ENCODE data around the gene GPC6.

The GPC6 gene

DNA sequence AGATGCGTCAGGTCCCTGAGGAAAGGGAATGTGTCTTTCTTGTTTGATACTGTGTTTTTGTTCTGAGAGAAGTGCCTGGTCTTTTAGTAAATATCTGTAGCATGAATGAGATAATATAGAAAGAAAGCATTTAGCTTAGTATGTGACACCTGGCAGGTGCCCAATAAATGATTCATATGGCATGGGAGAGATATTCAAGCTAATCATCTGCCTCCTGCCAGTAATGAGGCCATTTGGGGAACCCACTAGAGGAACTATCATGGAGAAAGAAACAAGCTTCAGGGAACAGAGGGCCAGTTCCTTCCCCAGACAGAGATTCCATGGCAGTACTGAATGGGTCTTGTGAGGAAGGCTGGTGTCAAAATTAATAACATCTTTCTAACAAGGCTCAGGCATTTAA, 648.9 kb downstream of the GPC6 start:
- no peaks in the 10 kb centered on the region for H3K9me3 ChIP-seq (ENCODE audit: control insufficient read depth, insufficient read depth, low read depth, low read length)
- CTCF ChIA-PET, result interaction anchor here (0.6 kb wide), 1 partner anchor 97 kb away, joined by 3 read pairs; no protein-coding TSS in a partner anchor
- TF ChIP-seq, protein P1, sequence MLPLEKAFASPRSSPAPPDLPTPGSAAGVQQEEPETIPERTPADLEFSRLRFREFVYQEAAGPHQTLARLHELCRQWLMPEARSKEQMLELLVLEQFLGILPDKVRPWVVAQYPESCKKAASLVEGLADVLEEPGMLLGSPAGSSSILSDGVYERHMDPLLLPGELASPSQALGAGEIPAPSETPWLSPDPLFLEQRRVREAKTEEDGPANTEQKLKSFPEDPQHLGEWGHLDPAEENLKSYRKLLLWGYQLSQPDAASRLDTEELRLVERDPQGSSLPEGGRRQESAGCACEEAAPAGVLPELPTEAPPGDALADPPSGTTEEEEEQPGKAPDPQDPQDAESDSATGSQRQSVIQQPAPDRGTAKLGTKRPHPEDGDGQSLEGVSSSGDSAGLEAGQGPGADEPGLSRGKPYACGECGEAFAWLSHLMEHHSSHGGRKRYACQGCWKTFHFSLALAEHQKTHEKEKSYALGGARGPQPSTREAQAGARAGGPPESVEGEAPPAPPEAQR (tag by site-specific recombination; IDR thresholded peaks at IDR 0.05), result no peak
- TF ChIP-seq ZNF266 (tag by site-specific recombination; IDR thresholded peaks at IDR 0.05; ENCODE audit: low read depth), result no peak
- TF ChIP-seq GFI1B (tag by site-specific recombination; IDR thresholded peaks at IDR 0.05), result no peak
- no peaks in the 10 kb centered on the region for H3K4me1 ChIP-seq (ENCODE audit: control insufficient read depth, insufficient read depth, low read length)
- POLR2A ChIA-PET, result no interaction called here
- H3K27ac ChIP-seq (ENCODE audit: extremely low read depth, low read depth, low read length), result no peak overlapping the region
- no peak overlapping the region for H3K4me3 ChIP-seq (ENCODE audit: low read depth, low read length)
- H3K36me3 ChIP-seq (ENCODE audit: control insufficient read depth in 2 of 2, insufficient read depth in 1 of 2, low read length in 2 of 2), result no peaks in the 10 kb centered on the region

DNA sequence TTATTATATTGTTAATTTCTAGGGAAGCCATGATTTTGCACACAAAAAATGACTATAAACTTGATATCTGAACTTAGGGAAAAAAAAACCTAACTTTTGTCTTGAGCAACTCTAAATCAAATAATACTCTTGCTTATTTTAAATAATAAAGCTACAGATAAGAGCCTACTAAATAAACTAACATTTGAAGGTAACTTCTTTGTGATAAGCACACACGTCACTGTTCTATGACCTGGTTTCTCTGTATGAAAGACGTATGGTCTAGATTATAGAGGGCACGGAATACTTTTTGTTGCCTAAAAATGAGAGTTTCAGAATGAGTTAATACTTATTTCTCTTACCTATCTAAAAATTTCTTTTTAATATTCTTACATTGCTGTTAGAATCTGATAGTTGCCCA, 649.6 kb downstream of the GPC6 start:
- Histone ChIP-seq H3K36me3 (ENCODE audit: control insufficient read depth in 2 of 2, insufficient read depth in 1 of 2, low read length in 2 of 2) (no peaks in the 10 kb centered on the region), H3K9me3 (ENCODE audit: control insufficient read depth, insufficient read depth, low read depth, low read length) (no peaks in the 10 kb centered on the region), H3K4me1 (ENCODE audit: control insufficient read depth, insufficient read depth, low read length) (no peaks in the 10 kb centered on the region), H3K27ac (ENCODE audit: extremely low read depth, low read depth, low read length) (no peak overlapping the region), H3K4me3 (ENCODE audit: low read depth, low read length) (no peak overlapping the region)
- POLR2A ChIA-PET, result no interaction called here
- CTCF ChIA-PET, result interaction anchor here (0.6 kb wide), 1 partner anchor 98 kb away, joined by 3 read pairs; no protein-coding TSS in a partner anchor
- no peak for TF ChIP-seq MYNN (tag by site-specific recombination; IDR thresholded peaks at IDR 0.05; ENCODE audit: borderline replicate concordance)
- TF ChIP-seq, protein P2, sequence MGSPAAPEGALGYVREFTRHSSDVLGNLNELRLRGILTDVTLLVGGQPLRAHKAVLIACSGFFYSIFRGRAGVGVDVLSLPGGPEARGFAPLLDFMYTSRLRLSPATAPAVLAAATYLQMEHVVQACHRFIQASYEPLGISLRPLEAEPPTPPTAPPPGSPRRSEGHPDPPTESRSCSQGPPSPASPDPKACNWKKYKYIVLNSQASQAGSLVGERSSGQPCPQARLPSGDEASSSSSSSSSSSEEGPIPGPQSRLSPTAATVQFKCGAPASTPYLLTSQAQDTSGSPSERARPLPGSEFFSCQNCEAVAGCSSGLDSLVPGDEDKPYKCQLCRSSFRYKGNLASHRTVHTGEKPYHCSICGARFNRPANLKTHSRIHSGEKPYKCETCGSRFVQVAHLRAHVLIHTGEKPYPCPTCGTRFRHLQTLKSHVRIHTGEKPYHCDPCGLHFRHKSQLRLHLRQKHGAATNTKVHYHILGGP (tag by site-specific recombination; IDR thresholded peaks at IDR 0.05), result no peak
- TF ChIP-seq ZNF175 (tag by site-specific recombination; IDR thresholded peaks at IDR 0.05), result no peak
- TF ChIP-seq, protein P3, sequence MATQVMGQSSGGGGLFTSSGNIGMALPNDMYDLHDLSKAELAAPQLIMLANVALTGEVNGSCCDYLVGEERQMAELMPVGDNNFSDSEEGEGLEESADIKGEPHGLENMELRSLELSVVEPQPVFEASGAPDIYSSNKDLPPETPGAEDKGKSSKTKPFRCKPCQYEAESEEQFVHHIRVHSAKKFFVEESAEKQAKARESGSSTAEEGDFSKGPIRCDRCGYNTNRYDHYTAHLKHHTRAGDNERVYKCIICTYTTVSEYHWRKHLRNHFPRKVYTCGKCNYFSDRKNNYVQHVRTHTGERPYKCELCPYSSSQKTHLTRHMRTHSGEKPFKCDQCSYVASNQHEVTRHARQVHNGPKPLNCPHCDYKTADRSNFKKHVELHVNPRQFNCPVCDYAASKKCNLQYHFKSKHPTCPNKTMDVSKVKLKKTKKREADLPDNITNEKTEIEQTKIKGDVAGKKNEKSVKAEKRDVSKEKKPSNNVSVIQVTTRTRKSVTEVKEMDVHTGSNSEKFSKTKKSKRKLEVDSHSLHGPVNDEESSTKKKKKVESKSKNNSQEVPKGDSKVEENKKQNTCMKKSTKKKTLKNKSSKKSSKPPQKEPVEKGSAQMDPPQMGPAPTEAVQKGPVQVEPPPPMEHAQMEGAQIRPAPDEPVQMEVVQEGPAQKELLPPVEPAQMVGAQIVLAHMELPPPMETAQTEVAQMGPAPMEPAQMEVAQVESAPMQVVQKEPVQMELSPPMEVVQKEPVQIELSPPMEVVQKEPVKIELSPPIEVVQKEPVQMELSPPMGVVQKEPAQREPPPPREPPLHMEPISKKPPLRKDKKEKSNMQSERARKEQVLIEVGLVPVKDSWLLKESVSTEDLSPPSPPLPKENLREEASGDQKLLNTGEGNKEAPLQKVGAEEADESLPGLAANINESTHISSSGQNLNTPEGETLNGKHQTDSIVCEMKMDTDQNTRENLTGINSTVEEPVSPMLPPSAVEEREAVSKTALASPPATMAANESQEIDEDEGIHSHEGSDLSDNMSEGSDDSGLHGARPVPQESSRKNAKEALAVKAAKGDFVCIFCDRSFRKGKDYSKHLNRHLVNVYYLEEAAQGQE (tag by site-specific recombination; IDR thresholded peaks at IDR 0.05), result no peak
- no peak for TF ChIP-seq ZNF223 (tag by site-specific recombination; IDR thresholded peaks at IDR 0.05)
- TF ChIP-seq, protein P4, sequence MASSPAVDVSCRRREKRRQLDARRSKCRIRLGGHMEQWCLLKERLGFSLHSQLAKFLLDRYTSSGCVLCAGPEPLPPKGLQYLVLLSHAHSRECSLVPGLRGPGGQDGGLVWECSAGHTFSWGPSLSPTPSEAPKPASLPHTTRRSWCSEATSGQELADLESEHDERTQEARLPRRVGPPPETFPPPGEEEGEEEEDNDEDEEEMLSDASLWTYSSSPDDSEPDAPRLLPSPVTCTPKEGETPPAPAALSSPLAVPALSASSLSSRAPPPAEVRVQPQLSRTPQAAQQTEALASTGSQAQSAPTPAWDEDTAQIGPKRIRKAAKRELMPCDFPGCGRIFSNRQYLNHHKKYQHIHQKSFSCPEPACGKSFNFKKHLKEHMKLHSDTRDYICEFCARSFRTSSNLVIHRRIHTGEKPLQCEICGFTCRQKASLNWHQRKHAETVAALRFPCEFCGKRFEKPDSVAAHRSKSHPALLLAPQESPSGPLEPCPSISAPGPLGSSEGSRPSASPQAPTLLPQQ (tag by site-specific recombination; IDR thresholded peaks at IDR 0.05), result no peak
- TF ChIP-seq, protein P5, sequence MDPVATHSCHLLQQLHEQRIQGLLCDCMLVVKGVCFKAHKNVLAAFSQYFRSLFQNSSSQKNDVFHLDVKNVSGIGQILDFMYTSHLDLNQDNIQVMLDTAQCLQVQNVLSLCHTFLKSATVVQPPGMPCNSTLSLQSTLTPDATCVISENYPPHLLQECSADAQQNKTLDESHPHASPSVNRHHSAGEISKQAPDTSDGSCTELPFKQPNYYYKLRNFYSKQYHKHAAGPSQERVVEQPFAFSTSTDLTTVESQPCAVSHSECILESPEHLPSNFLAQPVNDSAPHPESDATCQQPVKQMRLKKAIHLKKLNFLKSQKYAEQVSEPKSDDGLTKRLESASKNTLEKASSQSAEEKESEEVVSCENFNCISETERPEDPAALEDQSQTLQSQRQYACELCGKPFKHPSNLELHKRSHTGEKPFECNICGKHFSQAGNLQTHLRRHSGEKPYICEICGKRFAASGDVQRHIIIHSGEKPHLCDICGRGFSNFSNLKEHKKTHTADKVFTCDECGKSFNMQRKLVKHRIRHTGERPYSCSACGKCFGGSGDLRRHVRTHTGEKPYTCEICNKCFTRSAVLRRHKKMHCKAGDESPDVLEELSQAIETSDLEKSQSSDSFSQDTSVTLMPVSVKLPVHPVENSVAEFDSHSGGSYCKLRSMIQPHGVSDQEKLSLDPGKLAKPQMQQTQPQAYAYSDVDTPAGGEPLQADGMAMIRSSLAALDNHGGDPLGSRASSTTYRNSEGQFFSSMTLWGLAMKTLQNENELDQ (tag by site-specific recombination; IDR thresholded peaks at IDR 0.05; ENCODE audit: low read depth), result no peak
- TF ChIP-seq ZNF350 (tag by site-specific recombination; IDR thresholded peaks at IDR 0.05), result no peak
- TF ChIP-seq ZNF529 (tag by site-specific recombination; IDR thresholded peaks at IDR 0.05; ENCODE audit: insufficient replicate concordance), result no peak
- TF ChIP-seq ZFP41 (tag by site-specific recombination; IDR thresholded peaks at IDR 0.05; ENCODE audit: borderline replicate concordance), result no peak
- TF ChIP-seq ZNF664 (tag by site-specific recombination; IDR thresholded peaks at IDR 0.05), result no peak
- TF ChIP-seq, protein P6, sequence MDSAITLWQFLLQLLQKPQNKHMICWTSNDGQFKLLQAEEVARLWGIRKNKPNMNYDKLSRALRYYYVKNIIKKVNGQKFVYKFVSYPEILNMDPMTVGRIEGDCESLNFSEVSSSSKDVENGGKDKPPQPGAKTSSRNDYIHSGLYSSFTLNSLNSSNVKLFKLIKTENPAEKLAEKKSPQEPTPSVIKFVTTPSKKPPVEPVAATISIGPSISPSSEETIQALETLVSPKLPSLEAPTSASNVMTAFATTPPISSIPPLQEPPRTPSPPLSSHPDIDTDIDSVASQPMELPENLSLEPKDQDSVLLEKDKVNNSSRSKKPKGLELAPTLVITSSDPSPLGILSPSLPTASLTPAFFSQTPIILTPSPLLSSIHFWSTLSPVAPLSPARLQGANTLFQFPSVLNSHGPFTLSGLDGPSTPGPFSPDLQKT (IDR thresholded peaks at IDR 0.05; ENCODE audit: borderline replicate concordance, low read depth, low read length), result no peak
- TF ChIP-seq TRIM28 (IDR thresholded peaks at IDR 0.05; ENCODE audit: borderline replicate concordance, low read length), result no peak
- no peak for TF ChIP-seq SP3 (tag by site-specific recombination; IDR thresholded peaks at IDR 0.05)
- TF ChIP-seq ZNF132 (tag by site-specific recombination; IDR thresholded peaks at IDR 0.05; ENCODE audit: borderline replicate concordance), result no peak
- TF ChIP-seq, protein P7, sequence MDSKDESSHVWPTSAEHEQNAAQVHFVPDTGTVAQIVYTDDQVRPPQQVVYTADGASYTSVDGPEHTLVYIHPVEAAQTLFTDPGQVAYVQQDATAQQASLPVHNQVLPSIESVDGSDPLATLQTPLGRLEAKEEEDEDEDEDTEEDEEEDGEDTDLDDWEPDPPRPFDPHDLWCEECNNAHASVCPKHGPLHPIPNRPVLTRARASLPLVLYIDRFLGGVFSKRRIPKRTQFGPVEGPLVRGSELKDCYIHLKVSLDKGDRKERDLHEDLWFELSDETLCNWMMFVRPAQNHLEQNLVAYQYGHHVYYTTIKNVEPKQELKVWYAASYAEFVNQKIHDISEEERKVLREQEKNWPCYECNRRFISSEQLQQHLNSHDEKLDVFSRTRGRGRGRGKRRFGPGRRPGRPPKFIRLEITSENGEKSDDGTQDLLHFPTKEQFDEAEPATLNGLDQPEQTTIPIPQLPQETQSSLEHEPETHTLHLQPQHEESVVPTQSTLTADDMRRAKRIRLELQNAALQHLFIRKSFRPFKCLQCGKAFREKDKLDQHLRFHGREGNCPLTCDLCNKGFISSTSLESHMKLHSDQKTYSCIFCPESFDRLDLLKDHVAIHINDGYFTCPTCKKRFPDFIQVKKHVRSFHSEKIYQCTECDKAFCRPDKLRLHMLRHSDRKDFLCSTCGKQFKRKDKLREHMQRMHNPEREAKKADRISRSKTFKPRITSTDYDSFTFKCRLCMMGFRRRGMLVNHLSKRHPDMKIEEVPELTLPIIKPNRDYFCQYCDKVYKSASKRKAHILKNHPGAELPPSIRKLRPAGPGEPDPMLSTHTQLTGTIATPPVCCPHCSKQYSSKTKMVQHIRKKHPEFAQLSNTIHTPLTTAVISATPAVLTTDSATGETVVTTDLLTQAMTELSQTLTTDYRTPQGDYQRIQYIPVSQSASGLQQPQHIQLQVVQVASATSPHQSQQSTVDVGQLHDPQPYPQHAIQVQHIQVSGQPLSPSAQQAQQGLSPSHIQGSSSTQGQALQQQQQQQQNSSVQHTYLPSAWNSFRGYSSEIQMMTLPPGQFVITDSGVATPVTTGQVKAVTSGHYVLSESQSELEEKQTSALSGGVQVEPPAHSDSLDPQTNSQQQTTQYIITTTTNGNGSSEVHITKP (tag by site-specific recombination; IDR thresholded peaks at IDR 0.05), result no peak
